ENCODE measurements around the gene TMEM187.
"Not testable (repeated sequence)": the region's sequence is repeated elsewhere in the genome, so short reads cannot be mapped to it uniquely, and the experiment has no call there.

TMEM187 gene

DNA sequence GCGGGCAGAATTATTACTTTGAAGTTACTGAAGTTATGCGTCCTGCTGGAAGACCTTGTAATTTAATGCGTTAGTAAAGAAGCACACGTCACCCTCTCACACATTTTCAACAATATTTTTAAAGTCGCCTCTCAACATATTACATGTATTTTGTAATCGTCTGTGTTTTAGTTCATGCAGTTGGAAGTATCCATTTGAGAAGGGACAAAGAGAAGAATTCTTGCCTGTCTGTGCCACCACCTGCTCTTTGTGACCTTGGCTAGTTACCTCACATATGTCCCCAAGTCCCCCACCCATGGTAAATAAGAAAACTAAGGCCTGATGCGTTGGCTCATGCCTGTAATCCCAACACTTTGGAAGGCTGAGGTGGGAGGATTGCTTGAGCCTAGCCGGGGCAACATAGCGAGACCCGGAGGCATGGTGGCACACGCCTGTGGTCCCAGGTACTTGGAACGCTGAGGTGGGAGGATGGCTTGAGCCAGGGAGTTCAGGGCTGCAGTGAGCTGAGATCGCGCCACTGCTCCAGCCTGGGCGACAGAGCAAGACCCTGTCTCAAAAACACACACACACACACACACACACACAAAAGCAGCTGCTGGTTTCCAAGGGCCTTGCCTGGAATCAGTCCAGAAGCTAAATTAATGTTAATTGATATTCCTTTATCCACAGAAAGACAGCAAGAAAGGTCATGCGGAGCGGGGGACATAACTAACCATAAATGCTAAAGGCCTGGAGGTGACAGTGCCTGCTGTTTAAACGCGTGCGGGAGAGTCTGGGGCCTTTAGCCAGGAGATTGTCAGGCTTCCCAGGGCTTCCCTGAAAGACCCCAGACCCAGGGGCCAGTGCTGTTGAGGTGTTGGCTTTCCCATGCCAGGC is 811 bp downstream of the TMEM187 start:
- no peak for DNase-seq

DNA sequence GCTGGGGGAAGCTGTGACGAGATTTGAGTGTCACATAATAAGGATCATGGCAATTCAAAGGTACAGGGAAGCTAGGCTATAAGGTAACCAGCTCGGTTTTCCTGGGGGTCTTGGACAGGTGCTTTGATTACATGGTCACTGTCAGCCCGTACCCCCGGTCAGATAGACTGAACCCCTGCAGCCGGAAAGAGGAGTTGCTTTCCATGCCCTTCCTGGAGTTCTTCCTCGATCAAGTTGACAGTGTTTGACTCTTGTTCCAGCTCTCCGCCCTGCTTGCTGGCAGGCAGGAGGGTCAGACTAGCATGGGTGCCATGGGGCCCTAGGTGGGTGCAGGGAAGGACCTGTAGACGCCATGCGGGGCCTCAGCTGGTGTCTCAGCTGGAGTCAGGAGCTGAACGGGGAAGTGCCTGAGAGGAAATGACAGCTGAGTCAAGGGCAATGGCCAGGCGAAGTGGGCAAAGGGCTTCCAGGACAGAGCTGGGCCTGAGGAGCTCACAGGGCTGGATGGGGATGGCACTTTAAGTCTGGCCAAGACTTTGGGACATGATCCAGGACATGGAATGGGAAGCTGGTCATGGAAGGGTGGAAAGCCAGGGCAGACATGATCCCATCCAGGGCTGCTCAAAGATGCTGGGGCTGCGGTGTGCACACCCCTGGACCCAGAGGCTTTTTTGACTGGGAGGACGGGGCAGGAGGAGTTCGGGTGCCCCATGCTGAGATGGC is 1.6 kb downstream of the TMEM187 start:
- no peak for DNase-seq

DNA sequence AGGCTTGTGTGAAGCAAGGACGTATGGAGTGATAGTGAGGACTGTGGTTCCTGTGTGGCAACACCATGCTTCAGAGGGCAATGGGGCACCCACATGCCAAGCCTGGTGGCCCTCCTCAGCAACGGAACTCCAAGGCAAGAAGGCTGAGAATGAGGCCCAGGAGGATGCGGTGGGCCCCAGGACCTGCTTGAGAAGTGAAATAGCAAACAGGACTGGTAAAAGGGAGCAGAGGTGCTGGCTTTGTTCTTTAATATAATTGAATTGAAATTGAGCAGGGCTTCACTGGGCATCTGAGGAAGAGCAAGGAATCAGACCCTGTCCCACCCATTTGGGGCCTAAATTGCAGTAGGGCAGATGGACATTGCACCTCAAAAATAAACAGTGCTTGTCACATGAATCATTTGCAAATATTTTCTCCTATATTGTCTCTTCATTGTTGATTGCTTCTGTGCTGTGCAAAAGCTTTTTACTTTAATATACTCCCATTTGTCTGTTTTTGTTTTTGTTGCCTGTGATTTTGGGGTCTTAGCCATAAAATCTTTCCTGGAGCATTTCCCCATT is 2.3 kb downstream of the TMEM187 start:
- DNase-seq, result no peak

DNA sequence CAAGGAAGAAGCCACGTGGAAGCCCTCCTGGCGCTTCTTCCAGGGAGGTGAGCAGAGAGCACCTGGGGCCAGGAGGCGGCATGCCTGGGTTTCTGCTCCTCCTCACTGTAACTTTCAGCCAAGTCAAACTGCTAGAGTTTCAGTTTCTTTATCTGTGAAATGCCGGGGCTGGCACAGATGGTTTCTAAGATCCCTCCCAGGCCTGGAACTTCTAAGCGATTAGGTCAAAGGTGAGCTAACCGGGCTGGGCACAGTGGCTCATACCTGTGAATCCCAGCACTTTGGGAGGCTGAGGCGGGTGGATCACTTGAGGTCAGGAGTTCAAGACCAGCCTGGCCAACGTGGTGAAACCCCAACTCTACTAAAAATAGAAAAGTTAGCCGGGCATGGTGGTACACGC is 7.8 kb downstream of the TMEM187 start:
- not testable (repeated sequence) for DNase-seq

DNA sequence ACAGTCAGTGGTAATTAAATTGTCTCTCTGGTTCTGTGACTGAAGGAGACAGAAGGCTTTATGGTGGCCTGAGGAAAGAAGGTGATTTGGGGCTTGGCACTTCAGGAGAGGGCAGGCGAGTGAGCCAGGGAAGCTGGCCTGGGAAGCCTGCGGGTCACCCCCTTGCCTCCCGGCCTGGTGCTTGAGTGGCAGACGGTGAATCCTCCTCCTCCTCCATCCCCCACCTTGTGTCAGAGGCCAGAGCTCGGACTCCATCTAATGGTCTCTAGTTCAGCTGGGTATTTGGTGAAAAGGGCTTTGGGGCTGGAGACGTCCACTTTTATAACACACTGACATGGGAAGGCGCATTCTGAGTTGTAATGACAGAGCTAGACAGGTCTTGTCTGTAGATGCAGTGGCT is 8.7 kb downstream of the TMEM187 start:
- DNase-seq, result no peak

DNA sequence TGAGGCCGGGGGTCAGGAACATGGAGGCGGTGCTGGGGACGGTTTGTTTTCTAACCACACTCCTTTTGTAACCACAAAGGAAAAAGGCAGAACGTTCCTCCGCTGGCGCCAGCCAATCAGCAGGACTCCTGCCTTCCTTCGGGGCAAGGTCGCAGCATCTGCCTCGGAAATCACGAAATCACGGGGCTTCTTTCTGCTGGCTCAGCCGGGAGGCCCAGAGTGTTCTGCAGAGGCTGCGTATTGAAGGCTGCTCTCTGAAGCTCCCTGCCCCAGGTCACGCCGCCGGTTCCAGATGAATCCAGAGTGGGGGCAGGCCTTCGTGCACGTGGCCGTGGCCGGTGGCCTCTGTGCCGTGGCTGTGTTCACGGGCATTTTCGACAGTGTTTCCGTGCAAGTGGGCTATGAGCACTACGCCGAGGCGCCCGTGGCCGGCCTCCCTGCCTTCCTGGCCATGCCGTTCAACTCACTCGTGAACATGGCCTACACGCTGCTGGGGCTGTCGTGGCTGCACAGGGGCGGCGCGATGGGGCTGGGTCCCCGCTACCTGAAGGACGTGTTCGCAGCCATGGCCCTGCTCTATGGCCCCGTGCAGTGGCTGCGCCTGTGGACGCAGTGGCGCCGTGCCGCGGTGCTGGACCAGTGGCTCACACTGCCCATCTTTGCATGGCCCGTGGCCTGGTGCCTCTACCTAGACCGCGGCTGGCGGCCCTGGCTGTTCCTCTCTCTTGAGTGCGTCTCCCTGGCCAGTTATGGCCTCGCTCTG is 9.4 kb downstream of the TMEM187 start:
- DNase-seq, result peak; percentile 38

DNA sequence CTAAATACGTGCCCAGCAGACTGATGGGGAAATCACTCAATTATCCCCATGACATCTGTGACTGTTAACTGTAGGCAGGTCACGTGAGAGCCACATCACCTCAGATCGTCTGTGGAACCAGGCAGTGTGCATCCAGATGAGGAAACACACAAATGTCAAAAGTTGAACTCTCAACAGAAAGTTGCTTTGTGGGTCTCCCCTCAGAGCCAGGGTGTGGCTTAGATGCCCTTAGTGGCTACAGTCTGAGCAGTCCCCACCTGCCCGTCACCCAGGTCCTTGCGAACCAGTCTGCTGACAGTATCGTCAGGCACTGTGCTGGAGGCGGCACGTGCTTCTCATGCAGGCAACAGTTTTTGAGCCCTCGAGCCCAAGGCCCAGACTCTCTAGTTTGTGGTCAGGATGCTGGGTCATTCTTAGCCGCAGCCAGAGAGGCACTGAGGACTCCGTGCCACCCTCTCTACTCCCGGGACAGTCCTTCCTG is 10.8 kb downstream of the TMEM187 start:
- no peak for DNase-seq

DNA sequence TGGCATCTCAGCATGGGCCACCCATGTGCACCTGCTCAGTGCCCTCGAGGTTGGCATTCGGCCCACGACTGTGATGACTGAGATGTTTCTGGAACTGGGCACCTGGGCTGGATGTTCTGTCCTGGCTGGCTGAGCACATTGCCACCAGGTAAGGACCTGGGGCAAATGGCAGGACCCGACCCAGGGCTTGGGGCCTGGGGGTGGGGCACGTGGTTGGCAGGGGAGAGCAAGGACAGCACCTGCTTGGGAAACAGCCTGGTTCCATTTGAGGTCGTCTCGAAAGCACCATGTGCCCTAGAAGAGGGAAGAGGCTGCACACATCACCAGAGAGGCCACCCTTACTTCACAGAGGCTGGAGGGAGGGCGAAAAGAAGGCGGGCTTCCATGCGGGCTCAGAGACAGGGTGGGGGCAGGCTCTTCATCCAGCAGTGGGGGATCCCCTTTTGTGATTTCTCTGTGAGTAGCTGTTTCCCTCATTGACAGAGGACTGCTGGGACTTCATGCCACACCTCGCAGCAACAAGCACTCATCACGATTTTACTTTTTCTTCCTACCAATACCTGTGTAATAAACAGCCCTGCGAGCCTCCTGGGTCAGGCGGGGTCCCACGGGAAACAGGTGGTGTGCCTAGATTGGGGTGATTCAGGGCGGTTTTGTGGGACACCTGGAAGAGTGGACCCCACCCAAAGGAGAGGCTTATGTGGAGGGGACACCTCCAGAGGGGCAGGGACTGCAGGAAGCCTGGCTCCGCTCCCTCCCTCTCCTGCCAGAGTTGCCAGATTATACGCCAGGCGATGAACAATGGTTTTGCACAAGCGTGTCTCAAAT is 12.0 kb downstream of the TMEM187 start:
- DNase-seq, result no peak

DNA sequence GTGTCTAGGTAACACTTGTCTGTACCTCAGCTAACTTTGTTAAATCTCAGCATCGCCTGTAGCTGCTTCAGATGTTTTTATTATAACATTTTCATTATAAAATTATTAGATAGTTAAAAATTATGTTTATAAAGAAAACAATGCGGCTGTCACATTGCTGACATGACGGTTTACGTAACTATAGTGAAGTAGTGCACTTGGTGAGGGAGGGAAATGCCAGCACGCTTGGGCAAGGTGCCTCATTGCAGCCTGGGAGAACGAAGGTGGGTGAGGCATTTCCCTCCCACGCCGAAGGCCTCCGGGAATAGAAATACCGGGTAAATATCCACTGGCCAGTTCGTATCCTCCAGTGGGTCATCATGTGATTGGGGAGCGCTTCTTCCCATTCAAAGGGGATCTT is 15.9 kb downstream of the TMEM187 start:
- DNase-seq, result no peak

DNA sequence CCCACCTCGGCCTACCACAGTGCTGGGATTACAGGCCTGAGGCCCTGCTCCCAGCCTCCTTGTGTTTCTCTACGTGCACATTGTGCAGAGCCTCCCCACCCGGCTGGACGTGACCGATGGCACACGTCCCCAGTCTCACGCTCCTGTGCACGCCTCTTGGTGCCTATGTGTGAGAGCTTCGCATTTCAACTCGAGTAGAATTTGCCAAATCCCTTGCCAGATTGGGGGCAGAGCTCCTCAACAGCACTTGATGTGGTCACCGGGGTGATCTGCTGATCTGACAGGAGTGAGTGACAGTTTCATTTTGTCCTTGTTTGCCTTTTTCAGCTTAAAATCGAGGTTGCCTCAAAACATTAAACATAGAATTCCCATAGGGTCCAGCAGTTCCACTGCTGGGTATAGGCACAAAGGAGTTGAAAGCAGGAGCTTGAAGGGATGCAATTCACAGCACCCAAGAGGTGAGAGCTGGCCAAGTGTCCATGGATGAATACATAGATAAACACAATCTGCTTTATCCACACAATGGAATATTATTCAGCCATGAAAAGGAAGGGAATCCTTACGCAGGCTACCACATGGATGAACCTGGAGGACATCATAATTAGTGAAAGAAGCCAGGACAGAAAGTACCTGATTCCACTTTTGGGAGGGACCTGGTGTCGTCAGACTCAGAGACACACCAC is 17.6 kb downstream of the TMEM187 start:
- no peak for DNase-seq

DNA sequence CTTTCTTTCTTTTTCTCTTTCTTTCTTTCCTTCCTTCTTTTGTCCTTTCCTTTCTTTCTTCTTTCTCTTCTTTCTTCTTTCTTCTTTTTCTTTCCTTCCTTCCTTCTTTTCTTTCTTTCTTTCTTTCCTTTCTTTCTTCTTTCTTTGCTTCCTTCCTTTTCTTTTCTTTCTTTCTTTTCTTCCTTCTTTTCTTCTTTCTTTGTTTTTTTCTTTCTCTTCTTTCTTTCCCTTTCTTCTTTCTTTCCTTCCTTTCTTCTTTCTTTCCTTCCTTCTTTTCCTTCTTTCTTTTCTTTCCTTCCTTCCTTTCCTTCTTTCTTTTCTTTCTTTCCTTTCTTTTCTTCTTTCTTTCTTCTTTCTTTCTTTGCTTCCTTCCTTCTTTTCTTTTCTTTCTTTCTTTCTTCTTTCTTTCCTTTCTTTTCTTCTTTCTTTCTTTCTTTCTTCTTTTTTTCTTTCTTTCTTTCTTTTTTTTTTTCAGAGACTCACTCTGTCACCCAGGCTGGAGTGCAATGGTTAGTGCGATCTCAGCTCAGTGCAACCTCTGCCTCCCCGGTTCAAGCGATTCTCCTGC is 18.5 kb downstream of the TMEM187 start:
- no peak for DNase-seq

DNA sequence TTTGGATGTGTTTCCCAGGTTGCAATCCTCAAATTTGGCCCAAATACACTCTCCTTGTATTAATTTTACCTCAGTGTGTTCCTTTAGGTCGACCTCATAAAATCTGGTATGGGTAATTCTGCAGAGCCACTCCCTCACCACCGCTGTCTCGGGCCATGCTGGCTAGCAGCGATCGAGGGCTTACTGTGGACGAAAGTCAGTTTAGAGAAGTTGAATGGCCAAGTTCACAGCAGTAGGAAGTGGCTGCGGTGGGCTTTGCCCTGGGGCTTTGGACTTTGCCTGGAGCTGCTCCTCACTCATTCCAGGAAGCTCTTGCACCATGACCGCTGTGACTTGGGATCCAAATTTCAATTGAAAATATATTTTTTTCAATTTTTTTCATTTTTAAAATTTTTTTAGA is 19.6 kb downstream of the TMEM187 start:
- DNase-seq, result no peak

DNA sequence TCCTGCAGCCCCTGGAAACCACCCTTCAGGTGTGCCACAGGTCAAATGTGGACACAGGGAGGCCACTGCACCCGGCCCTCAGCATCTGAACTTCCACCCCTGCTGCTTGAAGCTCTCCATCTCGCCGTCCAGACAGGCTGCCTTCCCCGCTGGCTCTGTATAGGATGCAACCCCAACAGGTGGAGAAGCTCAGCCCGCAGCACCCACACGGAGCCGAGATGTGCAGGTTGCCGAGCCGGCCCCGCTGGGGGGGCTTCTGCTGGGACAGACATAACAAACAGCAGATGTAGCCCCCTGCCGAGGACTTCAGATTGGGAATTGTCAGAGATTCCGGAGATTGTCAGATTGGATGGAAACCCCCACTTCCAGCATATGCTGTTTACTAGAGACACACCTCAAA is 20.5 kb downstream of the TMEM187 start:
- no peak for DNase-seq

DNA sequence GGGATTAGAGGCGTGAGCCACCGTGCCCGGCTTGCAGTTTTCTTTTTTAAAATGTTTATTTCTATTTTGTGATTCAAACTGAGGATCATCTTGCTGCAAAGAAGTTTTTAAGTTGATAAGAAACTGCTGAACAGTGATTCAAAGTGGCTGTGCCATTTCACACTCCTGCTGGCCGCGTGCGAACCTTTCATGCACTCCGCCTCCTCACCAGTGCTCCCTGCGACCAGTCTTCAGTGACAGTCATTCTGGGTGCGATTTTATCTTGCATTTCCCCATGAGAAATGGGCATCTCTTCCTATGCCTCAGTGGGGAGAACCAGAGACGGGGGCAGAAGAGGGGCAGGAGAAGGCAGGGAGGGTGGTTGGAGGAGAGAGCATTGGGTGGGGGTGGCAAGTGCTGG is 21.4 kb downstream of the TMEM187 start:
- no peak for DNase-seq

DNA sequence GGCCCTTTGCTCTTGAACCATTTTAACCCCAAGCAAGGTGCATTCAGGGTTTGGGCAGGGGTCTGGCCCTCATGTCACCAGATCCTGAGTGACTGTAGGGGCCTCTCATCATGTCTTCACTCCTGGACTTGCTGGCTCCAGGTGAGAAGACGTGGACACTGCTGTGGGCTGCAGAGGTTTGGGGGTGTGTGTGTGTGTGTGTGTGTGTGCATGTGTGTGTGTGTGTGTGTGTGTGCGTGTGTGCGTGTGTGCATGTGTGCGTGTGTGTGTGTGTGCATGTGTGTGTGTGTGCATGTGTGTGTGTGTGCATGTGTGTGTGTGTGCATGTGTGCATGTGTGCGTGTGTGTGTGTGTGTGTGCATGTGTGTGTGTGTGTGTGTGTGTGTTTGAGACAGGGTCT is 21.8 kb downstream of the TMEM187 start:
- DNase-seq, result not testable (repeated sequence)

DNA sequence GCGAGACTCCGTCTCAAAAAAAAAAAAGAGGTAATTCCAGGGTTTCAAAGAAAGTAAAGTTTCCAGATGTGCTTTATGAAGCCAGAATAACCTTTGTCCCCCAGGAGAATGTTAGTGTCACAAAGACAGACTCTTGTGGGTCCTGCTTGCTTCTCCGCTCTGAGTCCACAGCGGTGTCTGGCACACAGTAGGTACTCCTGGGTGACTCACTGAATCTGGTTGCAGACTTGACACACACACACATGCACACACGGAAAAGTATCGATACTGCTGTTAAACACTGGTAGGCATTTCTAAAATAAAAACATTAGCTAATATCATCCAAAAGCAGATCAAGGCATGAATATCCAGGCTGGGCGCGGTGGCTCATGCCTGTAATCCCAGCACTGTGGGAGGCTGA is 22.9 kb downstream of the TMEM187 start:
- no peak for DNase-seq

DNA sequence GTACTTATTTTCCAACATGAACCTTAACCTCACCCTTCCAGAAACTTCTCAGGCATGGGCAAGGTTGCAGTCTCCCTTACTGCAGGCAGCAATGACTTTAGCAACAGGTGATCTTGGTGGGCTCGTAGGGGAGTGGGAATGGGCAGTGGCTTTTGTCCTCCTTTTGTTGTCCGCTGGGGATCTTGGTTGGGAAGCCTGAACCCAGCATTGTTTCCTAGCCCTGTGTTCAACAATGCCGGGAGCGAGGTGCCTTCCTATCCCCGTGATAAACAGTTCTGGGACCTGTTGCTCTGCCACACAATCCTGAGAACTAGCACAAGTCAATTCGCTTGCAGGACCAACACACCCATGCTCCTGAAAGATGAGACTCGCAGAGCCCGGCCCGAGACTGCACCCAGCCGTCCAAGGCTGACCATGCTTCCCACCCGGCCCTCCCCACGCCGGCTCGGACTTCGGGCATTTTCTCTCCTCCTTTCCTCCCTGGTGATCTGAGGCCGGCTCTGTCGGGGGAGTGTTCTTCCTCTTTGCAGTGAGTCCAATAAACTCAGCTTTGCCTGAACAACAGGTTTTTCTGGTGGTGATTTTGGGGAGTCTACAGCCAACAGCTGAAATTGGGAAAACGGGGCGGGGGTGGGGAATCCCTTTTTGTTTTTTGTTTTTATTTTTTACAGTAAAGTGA is 26.9 kb downstream of the TMEM187 start:
- DNase-seq, result no peak

DNA sequence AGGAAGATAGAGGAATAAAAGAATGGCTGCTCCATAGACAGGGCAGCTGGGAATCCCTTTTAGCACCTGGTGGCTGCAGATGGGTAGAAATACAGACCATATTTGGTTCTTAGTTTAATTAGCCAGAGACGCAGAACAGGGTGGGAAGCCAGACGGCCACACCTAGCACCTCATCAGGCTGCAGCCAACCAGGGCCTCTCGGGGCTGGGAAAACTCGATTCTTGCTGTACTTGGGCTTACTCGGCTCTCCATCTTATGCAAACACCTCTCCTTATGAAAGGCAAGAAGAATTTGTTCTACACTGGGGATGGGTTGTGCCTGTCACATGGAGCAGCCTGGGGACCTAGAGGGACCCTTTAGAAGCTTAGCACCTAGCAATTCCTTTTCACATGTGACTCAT is 27.5 kb downstream of the TMEM187 start:
- no peak for DNase-seq

DNA sequence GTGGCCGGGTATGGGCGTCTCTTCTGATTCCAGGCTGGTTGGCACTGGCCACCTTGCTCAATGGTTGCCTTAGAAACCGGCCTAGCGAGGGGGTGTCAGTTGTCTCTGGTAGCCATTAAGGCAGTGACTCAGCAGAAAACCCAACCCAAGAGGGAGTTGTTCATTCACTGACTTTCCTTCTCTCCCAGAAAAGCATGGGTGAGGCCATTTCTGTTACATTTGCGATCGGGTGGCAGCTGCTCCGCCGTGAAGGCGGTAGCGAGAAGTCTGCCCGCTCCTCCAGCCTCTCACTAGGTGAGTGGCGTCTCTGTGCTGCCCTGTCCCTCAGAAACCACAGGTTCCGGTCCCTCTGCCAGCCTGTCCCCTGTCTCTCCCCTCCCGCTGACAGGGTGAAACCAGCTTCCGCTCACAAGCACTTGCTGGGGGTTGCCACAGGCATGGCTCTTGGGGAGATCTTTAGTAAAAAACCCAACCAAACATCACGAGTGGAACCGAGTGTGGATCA is 29.7 kb downstream of the TMEM187 start:
- DNase-seq, result no peak

DNA sequence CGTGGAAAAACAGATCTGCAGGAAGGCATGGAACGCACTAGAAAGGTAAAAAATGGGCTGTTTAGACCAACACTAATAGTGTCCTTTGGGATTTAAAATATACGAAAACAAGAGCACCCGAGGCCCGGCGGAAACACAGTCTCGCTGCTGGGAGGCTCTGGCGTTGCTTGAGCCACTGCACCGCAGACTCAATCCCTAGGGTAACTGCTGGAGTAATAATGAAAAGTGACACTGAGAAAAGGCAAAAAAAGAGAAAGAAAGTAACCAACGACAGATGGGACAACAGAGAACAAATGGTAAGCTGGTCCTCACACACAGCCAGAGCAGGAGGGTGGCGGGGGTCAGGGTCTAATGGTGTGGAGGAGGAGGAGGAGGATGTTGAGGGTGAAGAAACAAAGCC is 31.8 kb downstream of the TMEM187 start:
- no peak for DNase-seq
